C4-2B (cell line): ENCODE measurements around the gene MYO9B.

Experiments used
- ZFX ChIP-seq: fragments of 450-650 bp; IDR thresholded peaks from 2 replicates; pipeline ENCODE4 v1.6.1; 2017
- TF ChIP-seq, protein P1 (sequence below): fragments of 450-650 bp; conservative IDR thresholded peaks from 2 replicates; pipeline ENCODE4 v1.5.1; 2017; ENCODE audit warnings: mild to moderate bottlenecking

- TF ChIP-seq, protein P1, sequence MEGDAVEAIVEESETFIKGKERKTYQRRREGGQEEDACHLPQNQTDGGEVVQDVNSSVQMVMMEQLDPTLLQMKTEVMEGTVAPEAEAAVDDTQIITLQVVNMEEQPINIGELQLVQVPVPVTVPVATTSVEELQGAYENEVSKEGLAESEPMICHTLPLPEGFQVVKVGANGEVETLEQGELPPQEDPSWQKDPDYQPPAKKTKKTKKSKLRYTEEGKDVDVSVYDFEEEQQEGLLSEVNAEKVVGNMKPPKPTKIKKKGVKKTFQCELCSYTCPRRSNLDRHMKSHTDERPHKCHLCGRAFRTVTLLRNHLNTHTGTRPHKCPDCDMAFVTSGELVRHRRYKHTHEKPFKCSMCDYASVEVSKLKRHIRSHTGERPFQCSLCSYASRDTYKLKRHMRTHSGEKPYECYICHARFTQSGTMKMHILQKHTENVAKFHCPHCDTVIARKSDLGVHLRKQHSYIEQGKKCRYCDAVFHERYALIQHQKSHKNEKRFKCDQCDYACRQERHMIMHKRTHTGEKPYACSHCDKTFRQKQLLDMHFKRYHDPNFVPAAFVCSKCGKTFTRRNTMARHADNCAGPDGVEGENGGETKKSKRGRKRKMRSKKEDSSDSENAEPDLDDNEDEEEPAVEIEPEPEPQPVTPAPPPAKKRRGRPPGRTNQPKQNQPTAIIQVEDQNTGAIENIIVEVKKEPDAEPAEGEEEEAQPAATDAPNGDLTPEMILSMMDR, result no peak
- TF ChIP-seq ZFX, result no peak
Measured at GRCh38 chr19:17254636-17255035, 179.1 kb downstream of the MYO9B start.
